NCI-H1436 treated with DMSO at 0.1 percent for 48 hours (cell line): ENCODE data around the gene CBY3.
"Not testable (repeated sequence)": the region's sequence is repeated elsewhere in the genome, so short reads cannot be mapped to it uniquely, and the experiment has no call there.

ENCODE experiments used
- DNase-seq: peaks from one replicate; lab custom pipeline; 2025; lab: John Stamatoyannopoulos, UW

The CBY3 gene

DNA sequence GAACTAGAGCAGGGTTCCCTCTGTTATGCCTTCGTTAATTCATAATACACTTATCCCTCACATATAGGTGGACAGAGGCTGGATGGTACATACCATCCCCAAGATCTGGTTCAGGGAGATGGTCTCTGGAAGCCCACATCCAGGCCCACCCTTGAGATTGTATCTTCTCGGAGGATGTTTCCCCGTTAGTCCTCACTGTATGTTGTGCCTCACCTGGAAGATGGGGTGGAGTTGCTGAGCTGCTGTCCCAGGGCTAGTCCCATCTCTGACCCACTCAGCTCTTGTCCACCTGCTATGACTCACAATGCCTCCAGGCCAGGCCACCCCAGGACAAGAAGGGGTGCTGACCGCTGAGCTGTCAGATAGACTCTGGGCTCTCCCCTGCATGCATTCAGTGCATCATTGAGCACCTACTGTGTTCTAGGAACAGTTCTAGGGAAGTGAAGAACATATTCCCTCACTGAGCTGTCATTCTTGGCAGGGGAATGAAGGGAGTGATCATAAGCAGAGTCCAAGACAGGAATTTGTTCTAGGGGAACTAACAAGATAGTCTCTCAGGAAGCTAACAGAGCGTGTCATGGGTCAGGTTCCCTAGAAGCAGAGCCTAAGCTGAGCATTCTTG, at the start of gene CBY3:
Gene CBY3, minus strand, starts transcription at position 255 of the 622 bp plus-strand sequence. Its CDS starts 116 bp downstream, at position 139.
- no peak for DNase-seq

GRCh38 chr5:179730356-179730755, 49.5 kb upstream of the CBY3 start:
- DNase-seq: no peak

DNA sequence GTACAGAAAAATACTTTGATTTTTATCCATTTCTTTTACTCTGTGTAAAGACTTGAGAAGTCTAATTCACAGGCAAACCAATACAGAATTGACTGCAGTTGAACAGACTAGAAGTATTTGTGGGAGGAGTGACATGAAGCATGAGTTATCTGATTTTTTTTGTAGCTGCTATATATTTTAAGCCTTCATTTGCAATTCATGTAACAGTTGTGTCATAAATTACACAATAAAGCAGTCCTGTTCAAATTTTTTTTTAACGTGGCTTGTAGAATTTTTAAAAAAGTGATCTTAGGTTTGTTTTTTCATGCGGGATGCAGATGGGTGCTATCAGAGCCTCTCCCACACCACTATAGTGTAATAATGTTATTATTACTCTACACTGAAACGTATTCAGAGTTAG, 48.9 kb upstream of the CBY3 start:
- no peak for DNase-seq

- no peak for DNase-seq
These were observed 48.5 kb upstream of the CBY3 start for GRCh38 chr5:179729303-179729702.

GRCh38 chr5:179727106-179727505, 46.3 kb upstream of the CBY3 start:
- no peak for DNase-seq

DNA sequence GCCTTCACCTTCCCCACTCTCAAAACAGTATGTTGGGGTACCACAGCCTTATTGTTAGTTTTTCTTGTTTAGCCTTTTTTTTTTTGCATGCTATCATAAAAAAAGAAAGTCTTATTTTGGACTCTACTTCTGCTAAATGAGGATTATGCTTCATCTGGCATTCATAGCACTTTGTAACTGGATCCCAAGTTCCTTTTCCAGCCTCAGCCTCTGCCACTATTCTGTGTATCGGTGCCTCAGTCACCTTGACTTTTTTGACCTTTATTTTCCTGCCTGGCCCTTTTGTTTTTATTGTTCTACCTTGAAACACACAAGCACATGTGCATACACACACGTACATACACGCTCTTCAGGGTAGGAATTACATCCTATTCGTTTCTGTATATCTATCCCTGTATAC, 43.3 kb upstream of the CBY3 start:
- no peak for DNase-seq

GRCh38 chr5:179720222-179720621, 39.4 kb upstream of the CBY3 start:
- no peak for DNase-seq

GRCh38 chr5:179716286-179716685, 35.5 kb upstream of the CBY3 start:
- no peak for DNase-seq

- DNase-seq: no peak
These were observed 19.6 kb upstream of the CBY3 start for GRCh38 chr5:179700401-179700918.

GRCh38 chr5:179699616-179700237, 18.9 kb upstream of the CBY3 start:
- no peak for DNase-seq

- no peak for DNase-seq
These were observed 18.2 kb upstream of the CBY3 start, which contains the start of gene CANX for GRCh38 chr5:179698935-179699615. Gene CANX, plus strand, starts transcription at chr5:179698967. Its CDS starts 6,715 bp downstream, at chr5:179705682.

GRCh38 chr5:179697993-179698934, 17.4 kb upstream of the CBY3 start:
- DNase-seq: peak; percentile 72

GRCh38 chr5:179697543-179697942, 16.7 kb upstream of the CBY3 start:
- not testable (repeated sequence) for DNase-seq

- DNase-seq: no peak
These were observed 16.3 kb upstream of the CBY3 start for GRCh38 chr5:179697108-179697507.

DNA sequence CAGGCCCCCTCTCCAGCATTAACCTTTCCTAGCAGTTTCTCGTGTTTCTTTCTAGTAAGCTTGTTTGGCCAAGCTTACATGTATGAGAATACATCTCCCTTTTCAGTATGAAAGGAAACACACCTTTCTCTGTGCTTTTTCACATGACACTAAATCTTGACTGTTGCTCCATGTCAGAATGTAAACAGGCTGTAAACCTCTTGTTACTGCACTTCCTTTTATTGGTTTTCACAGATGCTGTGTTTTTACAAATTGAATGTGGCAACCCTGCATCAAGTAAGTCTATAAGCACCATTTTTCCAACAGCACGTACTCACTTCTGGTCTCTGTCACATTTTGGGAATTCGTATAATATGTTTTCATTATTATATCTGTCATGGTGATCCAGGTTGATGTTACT, 15.8 kb upstream of the CBY3 start:
- DNase-seq: no peak

GRCh38 chr5:179694561-179694960, 13.7 kb upstream of the CBY3 start:
- DNase-seq: no peak

GRCh38 chr5:179689212-179689611, 8.4 kb upstream of the CBY3 start:
- DNase-seq: not testable (repeated sequence)

- DNase-seq: no peak
These were observed 637 bp downstream of the CBY3 start for GRCh38 chr5:179680014-179680779.

- no peak for DNase-seq
These were observed 1.7 kb downstream of the CBY3 start for GRCh38 chr5:179679014-179679674.

GRCh38 chr5:179678223-179679013, 2.4 kb downstream of the CBY3 start:
- DNase-seq: no peak
